K562 (cell line): ENCODE measurements around the gene CDC37. TPM values are rescaled to one million over a fixed set of nuclear protein-coding genes. Genes with fewer than 3 reads are reported as not detected.

Source experiments
- CXXC5 ChIP-seq: fragments of 250-450 bp; sonication (Bioruptor Pico); IDR thresholded peaks from 2 replicates; pipeline ENCODE4 v1.8.0; 2022; ENCODE audit warnings: inconsistent platforms, mild to moderate bottlenecking, moderate library complexity
- GTF2E2 ChIP-seq: fragments of 200-800 bp; sonication (Bioruptor generic); IDR thresholded peaks from 2 replicates; pipeline ENCODE4 v1.6.1; 2016; ENCODE audit warnings: missing genetic modification characterization, missing compliant biosample characterization
- HNRNPK ChIP-seq: fragments of 200-400 bp; formaldehyde crosslinking; IDR thresholded peaks from one replicate; pipeline ENCODE4 v1.6.1; 2018; ENCODE audit warnings: mild to moderate bottlenecking, low read depth, low read length; ENCODE audit not compliant: poor library complexity, severe bottlenecking
- MECOM ChIP-seq: fragments of 250-450 bp; sonication (Bioruptor Pico); IDR thresholded peaks from 2 replicates; pipeline ENCODE4 v1.8.0; 2022; ENCODE audit warnings: inconsistent platforms
- MYBL2 ChIP-seq, 2 experiments: fragments of 450-650 bp in 1 of 2; sonication (generic) in 1 of 2; formaldehyde crosslinking in 1 of 2; IDR thresholded peaks; 2 replicates each; pipeline versions ENCODE4 v1.6.1 to v1.8.1; 2017 to 2022; ENCODE audit warnings: borderline replicate concordance in 1 of 2, inconsistent platforms in 1 of 2, low read depth in 1 of 2, mild to moderate bottlenecking in 1 of 2, missing genetic modification reagents in 1 of 2, moderate library complexity in 1 of 2
- NR2C2 ChIP-seq, 2 experiments: fragments of 200-800 bp in 1 of 2; sonication (Bioruptor generic) in 1 of 2; sonication (generic) in 1 of 2; formaldehyde crosslinking in 1 of 2; IDR thresholded peaks; 2 replicates each; pipeline versions ENCODE4 v1.6.1 to v1.8.0; 2016 to 2022; ENCODE audit warnings: mild to moderate bottlenecking in 1 of 2, missing compliant biosample characterization in 1 of 2, missing genetic modification characterization in 1 of 2, missing genetic modification reagents in 1 of 2
- POLR3G ChIP-seq: IDR thresholded peaks from 2 replicates; pipeline ENCODE4 v1.6.1; 2011; ENCODE audit not compliant: insufficient read length, insufficient replicate concordance; ENCODE audit errors: extremely low read depth
- SMC3 ChIP-seq: conservative IDR thresholded peaks from 2 replicates; pipeline ENCODE4 v1.6.1; 2011; ENCODE audit warnings: low read depth, low read length, improper control_type of control experiment; ENCODE audit not compliant: insufficient read depth
- TCF3 ChIP-seq: sonication (generic); formaldehyde crosslinking; IDR thresholded peaks from 2 replicates; pipeline ENCODE4 v1.4.0; 2020; ENCODE audit warnings: mild to moderate bottlenecking, missing genetic modification reagents
- ZNF175 ChIP-seq: fragments of 200-800 bp; sonication (Bioruptor generic); IDR thresholded peaks from 2 replicates; pipeline ENCODE4 v1.6.1; 2016; ENCODE audit warnings: low read depth, mild to moderate bottlenecking, missing genetic modification characterization, missing compliant biosample characterization
- ZNF232 ChIP-seq: sonication (generic); formaldehyde crosslinking; IDR thresholded peaks from 2 replicates; pipeline ENCODE4 v1.8.0; 2022; ENCODE audit warnings: mild to moderate bottlenecking, missing genetic modification reagents
- ZNF436 ChIP-seq: fragments of 250-450, 450-650 bp; sonication (Bioruptor Pico); formaldehyde crosslinking; IDR thresholded peaks from 2 replicates; pipeline ENCODE4 v1.7.0; 2020; ENCODE audit warnings: mild to moderate bottlenecking
- ZNF75A ChIP-seq: fragments of 450-650 bp; formaldehyde crosslinking; IDR thresholded peaks from 2 replicates; pipeline ENCODE4 v1.4.0; 2020; ENCODE audit warnings: mild to moderate bottlenecking
- polyA plus RNA-seq, 8 experiments: library from polyadenylated mRNA; depleted of rRNA in 4 of 8; stranded (reverse) in 5 of 8; unstranded in 3 of 8; fragments of >200 nt; fragmentation: Nextera tagmentation in 2 of 8; fragmentation: Illumina TruSeq in 1 of 8; extraction: Ambion mirVana in 2 of 8; extraction: Trizol in 1 of 8; gene quantifications; 2 replicates each; pipeline versions ENCODE4 v1.2.1 to v1.2.3, GENCODE V29; 2011 to 2014; ENCODE audit warnings: inconsistent platforms in 1 of 8, missing spikeins in 1 of 8
- total RNA-seq, 7 experiments: library from RNA; depleted of rRNA in 6 of 7; stranded (reverse); fragments of >200 nt in 6 of 7; fragmentation: Illumina TruSeq in 2 of 7; extraction: Trizol in 2 of 7; gene quantifications; 2 replicates each; pipeline versions ENCODE4 v1.2.1 to v1.2.3, GENCODE V29; 2011 to 2021; ENCODE audit warnings: low replicate concordance in 1 of 7
- TF ChIP-seq, protein P1 (sequence below): sonication (generic); formaldehyde crosslinking; IDR thresholded peaks from 2 replicates; pipeline ENCODE4 v1.8.0; 2023; ENCODE audit warnings: mild to moderate bottlenecking, missing genetic modification reagents
- TF ChIP-seq, protein P2 (sequence below): sonication (generic); formaldehyde crosslinking; IDR thresholded peaks from 2 replicates; pipeline ENCODE4 v1.8.0; 2023; ENCODE audit warnings: mild to moderate bottlenecking, missing genetic modification reagents
- TF ChIP-seq, protein P3 (sequence below): fragments of 450-650 bp; conservative IDR thresholded peaks from 2 replicates; pipeline ENCODE4 v1.6.1; 2016; ENCODE audit warnings: missing genetic modification characterization, low read depth, mild to moderate bottlenecking, missing compliant biosample characterization, moderate library complexity
- TF ChIP-seq, protein P4 (sequence below): fragments of 250-450 bp; sonication (Bioruptor Pico); IDR thresholded peaks from 2 replicates; pipeline ENCODE4 v1.5.0; 2021; ENCODE audit warnings: mild to moderate bottlenecking, borderline replicate concordance

Gene CDC37
- total and polyA plus RNA-seq, 9 of the 15 experiments (the other 6 are each of a cell fraction or from before 2014, with no cell fraction given) = 6.6 to 538 (median 227) TPM

DNA sequence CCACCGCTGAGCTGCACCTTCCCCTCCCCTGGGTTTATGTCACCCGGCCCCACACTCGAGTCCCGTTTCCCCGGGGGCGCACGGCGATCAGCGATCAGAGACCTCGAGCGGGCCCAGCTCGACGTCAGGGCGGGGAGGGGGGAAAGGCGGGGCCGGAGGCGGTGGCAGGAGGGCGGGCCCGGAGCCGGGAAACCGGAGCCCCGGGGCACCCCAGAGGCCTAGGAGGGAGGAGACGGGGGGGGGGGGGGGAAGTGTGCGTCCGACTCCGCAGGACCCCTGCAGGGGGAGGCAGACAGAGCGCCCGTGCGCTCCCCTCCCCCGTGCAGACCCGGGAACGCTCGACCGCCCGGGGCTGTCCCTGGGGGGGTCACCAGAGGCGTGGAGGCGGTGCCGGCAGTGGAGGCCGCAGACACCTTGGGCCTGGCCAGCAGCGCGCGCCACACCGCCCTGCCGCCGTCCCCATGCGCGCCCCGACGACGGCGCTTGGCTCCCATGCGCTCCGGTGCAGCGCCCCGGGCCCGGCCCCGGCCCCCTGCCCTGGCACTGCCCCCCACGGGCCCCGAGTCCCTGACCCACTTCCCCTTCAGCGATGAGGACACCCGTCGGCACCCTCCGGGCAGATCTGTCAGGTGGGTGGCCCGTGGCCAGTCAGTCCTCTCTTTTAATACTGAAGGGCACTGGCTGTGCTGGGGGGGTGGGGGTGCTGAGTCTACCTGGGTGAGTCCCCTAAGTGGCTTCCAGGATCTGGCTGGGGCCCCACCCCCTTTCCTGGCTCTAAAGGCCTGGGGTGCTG, 28.8 kb upstream of the CDC37 start (continued):
- TF ChIP-seq, protein P1, sequence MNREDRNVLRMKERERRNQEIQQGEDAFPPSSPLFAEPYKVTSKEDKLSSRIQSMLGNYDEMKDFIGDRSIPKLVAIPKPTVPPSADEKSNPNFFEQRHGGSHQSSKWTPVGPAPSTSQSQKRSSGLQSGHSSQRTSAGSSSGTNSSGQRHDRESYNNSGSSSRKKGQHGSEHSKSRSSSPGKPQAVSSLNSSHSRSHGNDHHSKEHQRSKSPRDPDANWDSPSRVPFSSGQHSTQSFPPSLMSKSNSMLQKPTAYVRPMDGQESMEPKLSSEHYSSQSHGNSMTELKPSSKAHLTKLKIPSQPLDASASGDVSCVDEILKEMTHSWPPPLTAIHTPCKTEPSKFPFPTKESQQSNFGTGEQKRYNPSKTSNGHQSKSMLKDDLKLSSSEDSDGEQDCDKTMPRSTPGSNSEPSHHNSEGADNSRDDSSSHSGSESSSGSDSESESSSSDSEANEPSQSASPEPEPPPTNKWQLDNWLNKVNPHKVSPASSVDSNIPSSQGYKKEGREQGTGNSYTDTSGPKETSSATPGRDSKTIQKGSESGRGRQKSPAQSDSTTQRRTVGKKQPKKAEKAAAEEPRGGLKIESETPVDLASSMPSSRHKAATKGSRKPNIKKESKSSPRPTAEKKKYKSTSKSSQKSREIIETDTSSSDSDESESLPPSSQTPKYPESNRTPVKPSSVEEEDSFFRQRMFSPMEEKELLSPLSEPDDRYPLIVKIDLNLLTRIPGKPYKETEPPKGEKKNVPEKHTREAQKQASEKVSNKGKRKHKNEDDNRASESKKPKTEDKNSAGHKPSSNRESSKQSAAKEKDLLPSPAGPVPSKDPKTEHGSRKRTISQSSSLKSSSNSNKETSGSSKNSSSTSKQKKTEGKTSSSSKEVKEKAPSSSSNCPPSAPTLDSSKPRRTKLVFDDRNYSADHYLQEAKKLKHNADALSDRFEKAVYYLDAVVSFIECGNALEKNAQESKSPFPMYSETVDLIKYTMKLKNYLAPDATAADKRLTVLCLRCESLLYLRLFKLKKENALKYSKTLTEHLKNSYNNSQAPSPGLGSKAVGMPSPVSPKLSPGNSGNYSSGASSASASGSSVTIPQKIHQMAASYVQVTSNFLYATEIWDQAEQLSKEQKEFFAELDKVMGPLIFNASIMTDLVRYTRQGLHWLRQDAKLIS = no peak
- TF ChIP-seq NR2C2 (CRISPR knock-in tag; IDR thresholded peaks at IDR 0.05) (no peak), NR2C2 (tag; IDR thresholded peaks at IDR 0.05) (no peak), POLR3G (no peak), CXXC5 (peak; percentile 82), MYBL2 (IDR thresholded peaks at IDR 0.05; ENCODE audit: low read depth) (no peak), MYBL2 (CRISPR knock-in tag; IDR thresholded peaks at IDR 0.05; ENCODE audit: borderline replicate concordance) (no peak), GTF2E2 (tag) (peak; percentile 23; the same call in 1 of the 2 replicates), ZNF175 (CRISPR knock-in tag) (no peak; the same call in 1 of the 2 replicates), HNRNPK (no peak), ZNF75A (CRISPR knock-in tag) (no peak), TCF3 (CRISPR knock-in tag) (no peak), SMC3 (no peak), ZNF232 (no peak), ZNF436 (no peak), MECOM (CRISPR knock-in tag) (no peak)
- TF ChIP-seq, protein P2, sequence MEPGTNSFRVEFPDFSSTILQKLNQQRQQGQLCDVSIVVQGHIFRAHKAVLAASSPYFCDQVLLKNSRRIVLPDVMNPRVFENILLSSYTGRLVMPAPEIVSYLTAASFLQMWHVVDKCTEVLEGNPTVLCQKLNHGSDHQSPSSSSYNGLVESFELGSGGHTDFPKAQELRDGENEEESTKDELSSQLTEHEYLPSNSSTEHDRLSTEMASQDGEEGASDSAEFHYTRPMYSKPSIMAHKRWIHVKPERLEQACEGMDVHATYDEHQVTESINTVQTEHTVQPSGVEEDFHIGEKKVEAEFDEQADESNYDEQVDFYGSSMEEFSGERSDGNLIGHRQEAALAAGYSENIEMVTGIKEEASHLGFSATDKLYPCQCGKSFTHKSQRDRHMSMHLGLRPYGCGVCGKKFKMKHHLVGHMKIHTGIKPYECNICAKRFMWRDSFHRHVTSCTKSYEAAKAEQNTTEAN (CRISPR knock-in tag) = no peak
- TF ChIP-seq, protein P3, sequence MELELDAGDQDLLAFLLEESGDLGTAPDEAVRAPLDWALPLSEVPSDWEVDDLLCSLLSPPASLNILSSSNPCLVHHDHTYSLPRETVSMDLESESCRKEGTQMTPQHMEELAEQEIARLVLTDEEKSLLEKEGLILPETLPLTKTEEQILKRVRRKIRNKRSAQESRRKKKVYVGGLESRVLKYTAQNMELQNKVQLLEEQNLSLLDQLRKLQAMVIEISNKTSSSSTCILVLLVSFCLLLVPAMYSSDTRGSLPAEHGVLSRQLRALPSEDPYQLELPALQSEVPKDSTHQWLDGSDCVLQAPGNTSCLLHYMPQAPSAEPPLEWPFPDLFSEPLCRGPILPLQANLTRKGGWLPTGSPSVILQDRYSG = no peak
- TF ChIP-seq, protein P4, sequence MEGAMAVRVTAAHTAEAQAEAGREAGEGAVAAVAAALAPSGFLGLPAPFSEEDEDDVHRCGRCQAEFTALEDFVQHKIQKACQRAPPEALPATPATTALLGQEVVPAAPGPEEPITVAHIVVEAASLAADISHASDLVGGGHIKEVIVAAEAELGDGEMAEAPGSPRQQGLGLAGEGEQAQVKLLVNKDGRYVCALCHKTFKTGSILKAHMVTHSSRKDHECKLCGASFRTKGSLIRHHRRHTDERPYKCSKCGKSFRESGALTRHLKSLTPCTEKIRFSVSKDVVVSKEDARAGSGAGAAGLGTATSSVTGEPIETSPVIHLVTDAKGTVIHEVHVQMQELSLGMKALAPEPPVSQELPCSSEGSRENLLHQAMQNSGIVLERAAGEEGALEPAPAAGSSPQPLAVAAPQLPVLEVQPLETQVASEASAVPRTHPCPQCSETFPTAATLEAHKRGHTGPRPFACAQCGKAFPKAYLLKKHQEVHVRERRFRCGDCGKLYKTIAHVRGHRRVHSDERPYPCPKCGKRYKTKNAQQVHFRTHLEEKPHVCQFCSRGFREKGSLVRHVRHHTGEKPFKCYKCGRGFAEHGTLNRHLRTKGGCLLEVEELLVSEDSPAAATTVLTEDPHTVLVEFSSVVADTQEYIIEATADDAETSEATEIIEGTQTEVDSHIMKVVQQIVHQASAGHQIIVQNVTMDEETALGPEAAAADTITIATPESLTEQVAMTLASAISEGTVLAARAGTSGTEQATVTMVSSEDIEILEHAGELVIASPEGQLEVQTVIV (CRISPR knock-in tag) = no peak
